ENCODE data around the gene HAVCR2. TPM values are rescaled to one million over a fixed set of nuclear protein-coding genes. Genes with fewer than 3 reads are reported as not detected.

HAVCR2 gene
- total RNA-seq, 1 donor from 2014 or later: 30.7 TPM

DNA sequence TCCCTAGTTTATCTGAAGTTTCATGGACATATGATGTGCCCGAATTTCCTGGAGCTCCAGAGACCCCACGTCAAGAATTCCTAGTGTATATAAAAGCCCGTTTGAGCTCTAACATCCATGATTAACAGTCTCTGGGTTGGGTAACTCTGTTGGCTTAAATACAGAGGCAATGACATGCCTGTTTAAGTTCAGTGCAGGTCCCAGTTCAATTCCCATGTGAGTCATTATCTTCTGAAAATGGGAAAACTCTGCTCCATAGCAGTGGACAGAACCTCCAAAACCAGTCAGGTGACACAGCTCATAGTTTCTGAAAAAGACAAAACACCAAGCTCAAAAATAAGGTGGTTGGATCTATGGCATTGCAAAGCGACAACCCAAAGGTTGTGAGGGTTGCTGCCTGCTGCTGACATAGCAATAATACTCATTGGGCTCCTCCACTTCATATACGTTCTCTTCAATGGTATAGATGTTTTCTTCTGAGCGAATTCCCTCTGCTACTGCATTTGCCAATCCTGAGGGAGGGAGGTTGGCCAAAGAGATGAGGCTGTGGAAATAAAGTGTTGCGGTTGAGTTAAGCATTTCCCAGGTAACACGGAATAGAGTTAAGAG, 22.0 kb downstream of the HAVCR2 start:
- intact Hi-C loops (cut with DNase I): no loop called here
- Histone ChIP-seq H3K4me1 (no peaks in the 10 kb centered on the region), H3K4me3 (no peak overlapping the region), H3K27me3 (no peaks in the 10 kb centered on the region), H3K27ac (no peak overlapping the region), H3K9me3 (no peaks in the 10 kb centered on the region), H3K36me3 (no peaks in the 10 kb centered on the region)
- ATAC-seq (no peak), DNase-seq (no peak)
- TF ChIP-seq, protein P1, sequence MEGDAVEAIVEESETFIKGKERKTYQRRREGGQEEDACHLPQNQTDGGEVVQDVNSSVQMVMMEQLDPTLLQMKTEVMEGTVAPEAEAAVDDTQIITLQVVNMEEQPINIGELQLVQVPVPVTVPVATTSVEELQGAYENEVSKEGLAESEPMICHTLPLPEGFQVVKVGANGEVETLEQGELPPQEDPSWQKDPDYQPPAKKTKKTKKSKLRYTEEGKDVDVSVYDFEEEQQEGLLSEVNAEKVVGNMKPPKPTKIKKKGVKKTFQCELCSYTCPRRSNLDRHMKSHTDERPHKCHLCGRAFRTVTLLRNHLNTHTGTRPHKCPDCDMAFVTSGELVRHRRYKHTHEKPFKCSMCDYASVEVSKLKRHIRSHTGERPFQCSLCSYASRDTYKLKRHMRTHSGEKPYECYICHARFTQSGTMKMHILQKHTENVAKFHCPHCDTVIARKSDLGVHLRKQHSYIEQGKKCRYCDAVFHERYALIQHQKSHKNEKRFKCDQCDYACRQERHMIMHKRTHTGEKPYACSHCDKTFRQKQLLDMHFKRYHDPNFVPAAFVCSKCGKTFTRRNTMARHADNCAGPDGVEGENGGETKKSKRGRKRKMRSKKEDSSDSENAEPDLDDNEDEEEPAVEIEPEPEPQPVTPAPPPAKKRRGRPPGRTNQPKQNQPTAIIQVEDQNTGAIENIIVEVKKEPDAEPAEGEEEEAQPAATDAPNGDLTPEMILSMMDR (IDR thresholded peaks at IDR 0.05): no peak

DNA sequence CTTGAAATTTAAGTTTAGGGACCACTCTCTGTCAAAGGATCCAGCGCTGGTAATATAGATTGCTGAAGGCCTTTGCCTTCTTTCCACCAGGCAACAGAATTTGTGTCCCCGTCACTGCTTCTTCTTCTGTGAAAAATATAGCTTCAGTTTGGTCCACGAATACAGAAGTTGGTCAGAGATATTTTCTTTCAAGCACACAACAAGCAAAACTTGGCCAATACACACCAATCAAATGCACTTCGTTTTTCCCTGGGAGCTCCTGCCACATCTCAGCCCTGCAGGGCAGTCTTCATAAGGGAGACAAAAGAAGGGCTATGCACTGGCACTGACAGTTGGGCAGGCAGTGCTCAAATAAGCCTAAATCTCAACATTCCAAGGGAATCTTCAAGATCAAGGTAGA, 22.9 kb downstream of the HAVCR2 start:
- H3K27ac ChIP-seq: no peak overlapping the region
- H3K9me3 ChIP-seq: no peaks in the 10 kb centered on the region
- no peaks in the 10 kb centered on the region for H3K4me1 ChIP-seq
- intact Hi-C loops (cut with DNase I): no loop called here
- DNase-seq (no peak), ATAC-seq (peak; percentile 33)
- H3K27me3 ChIP-seq: no peaks in the 10 kb centered on the region
- no peak overlapping the region for H3K4me3 ChIP-seq
- H3K36me3 ChIP-seq: no peaks in the 10 kb centered on the region
- TF ChIP-seq, protein P1 (IDR thresholded peaks at IDR 0.05): no peak

DNA sequence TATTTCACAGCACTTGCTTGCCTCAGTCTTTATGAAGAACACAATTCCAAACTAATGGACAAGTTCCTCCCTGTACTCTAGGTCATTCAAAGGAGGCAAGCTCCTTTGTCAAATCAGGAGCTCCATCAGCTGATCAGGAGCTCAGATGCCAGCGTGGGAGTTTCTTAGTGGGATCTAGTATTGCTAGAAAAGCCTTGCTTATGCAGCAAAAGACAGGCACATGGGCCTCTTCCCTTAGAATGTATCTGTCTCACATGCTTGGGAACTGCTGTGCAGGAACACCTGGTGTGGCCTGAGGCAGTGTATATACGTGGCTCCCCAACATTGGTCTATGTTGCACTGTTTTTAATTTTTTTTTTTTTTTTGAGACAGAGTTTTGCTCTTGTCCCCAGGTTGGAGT, 28.6 kb downstream of the HAVCR2 start:
- intact Hi-C loops (cut with DNase I): no loop called here
- Histone ChIP-seq H3K27me3 (no peaks in the 10 kb centered on the region), H3K4me1 (peaks cover 8% of the 10 kb centered on the region), H3K27ac (no peak overlapping the region), H3K9me3 (no peaks in the 10 kb centered on the region), H3K36me3 (no peaks in the 10 kb centered on the region), H3K4me3 (no peak overlapping the region)
- ATAC-seq (no peak), DNase-seq (no peak)
- TF ChIP-seq, protein P1 (IDR thresholded peaks at IDR 0.05): no peak

DNA sequence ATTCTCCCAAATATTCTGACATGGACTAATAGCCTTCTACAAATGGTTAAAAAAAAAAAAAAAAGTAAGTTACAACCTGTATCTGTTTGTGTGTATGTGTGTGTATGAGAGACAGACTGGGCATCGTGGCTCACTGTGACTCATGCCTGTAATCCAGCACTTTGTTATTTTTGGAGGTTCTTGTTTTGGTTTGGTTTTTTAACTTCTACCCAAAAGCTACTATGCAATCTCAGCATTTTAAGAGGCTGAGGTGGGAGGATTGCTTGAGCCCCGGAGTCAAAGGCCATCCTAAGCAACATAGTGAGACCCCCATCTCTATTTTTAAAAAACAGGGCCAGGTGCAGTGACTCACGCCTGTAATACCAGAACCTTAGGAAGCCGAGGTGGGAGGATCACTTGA, 32.3 kb downstream of the HAVCR2 start:
- Histone ChIP-seq H3K27ac (no peak overlapping the region), H3K36me3 (no peaks in the 10 kb centered on the region), H3K4me3 (no peak overlapping the region), H3K4me1 (peaks cover 8% of the 10 kb centered on the region), H3K27me3 (no peaks in the 10 kb centered on the region), H3K9me3 (no peaks in the 10 kb centered on the region)
- DNase-seq: no peak
- ATAC-seq: no peak
- intact Hi-C loops (cut with DNase I): no loop called here
- TF ChIP-seq, protein P1 (IDR thresholded peaks at IDR 0.05): no peak

DNA sequence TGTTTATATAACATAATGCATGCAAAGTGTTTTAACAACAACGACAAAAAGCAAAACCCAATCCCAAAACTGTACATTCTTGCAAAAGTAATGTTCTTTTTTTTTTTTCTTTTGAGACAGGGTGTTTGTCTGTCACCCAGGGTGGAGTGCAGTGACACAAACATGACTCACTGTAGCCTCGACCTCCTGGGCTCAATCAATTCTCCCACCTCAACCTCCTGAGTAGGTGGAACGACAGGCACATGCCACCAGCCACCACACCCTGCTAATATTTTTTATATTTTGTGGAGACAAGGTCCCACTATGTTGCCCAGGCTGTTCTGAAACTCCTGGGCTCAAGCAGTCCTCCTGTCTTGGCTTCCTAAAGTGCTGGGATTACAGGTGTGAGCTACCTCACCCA, 36.3 kb downstream of the HAVCR2 start:
- TF ChIP-seq, protein P1 (IDR thresholded peaks at IDR 0.05): no peak
- H3K27me3 ChIP-seq: no peaks in the 10 kb centered on the region
- no peaks in the 10 kb centered on the region for H3K36me3 ChIP-seq
- DNase-seq: no peak
- ATAC-seq: no peak
- H3K27ac ChIP-seq: no peak overlapping the region
- H3K9me3 ChIP-seq: no peaks in the 10 kb centered on the region
- peaks cover 8% of the 10 kb centered on the region for H3K4me1 ChIP-seq
- H3K4me3 ChIP-seq: no peak overlapping the region
- intact Hi-C loops (cut with DNase I): no loop called here

DNA sequence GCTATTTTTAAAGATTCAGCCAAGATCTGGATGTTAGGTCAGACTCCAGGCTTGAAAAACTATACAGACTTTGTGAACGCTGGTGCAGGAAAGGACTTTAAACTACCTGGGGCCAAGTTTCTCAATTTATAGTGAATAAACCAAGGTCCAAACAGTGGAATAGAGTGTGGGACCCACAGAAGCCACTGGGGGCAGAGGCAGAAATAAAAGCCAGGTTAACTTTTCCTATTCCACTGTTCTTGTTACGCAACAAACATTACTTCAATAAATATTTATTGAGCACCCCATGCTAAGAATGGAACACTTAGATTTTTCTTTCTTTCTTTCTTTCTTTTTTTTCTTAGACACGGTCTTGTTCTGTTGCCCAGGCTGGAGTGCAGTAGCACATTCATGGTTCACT, 38.9 kb downstream of the HAVCR2 start:
- no peak for DNase-seq
- Histone ChIP-seq H3K36me3 (no peaks in the 10 kb centered on the region), H3K27ac (no peak overlapping the region), H3K9me3 (no peaks in the 10 kb centered on the region), H3K27me3 (no peaks in the 10 kb centered on the region), H3K4me3 (no peak overlapping the region), H3K4me1 (no peaks in the 10 kb centered on the region)
- TF ChIP-seq, protein P1 (IDR thresholded peaks at IDR 0.05): no peak
- ATAC-seq: no peak
- intact Hi-C loops (cut with DNase I): no loop called here
